H1 (cell line): ENCODE measurements around the gene ARSB. TPM values are rescaled to one million over a fixed set of nuclear protein-coding genes. Genes with fewer than 3 reads are reported as not detected.

ENCODE experiments used
- CTCF ChIA-PET: fragments of 300-600 bp; sonication (Branson Sonifier 250); formaldehyde crosslinking; loops from one replicate; lab custom pipeline; 2021; ENCODE audit not compliant: partially characterized antibody; lab: Charles Lee
- POLR2A ChIA-PET: fragments of 300-600 bp; sonication (Branson Sonifier 250); formaldehyde crosslinking; loops from one replicate; lab custom pipeline; 2021; ENCODE audit warnings: inconsistent platforms; ENCODE audit not compliant: partially characterized antibody; lab: Charles Lee
- DNase-seq, 2 experiments: peaks; one replicate each; pipeline versions ENCODE4 v3.0.0 to v3.0.0-alpha.2; 2010 to 2022; ENCODE audit warnings: low spot score in 2 of 2, low read depth in 1 of 2, mixed read lengths in 1 of 2
- FAIRE-seq: peaks from 2 replicates; lab custom pipeline; 2011; peaks lifted over from hg19 to GRCh38; lab: Jason Lieb, UNC
- H2AFZ ChIP-seq: 2 replicates; pipeline ENCODE4 v1.8.1; 2012; ENCODE audit warnings: low read length, inconsistent platforms
- H2AK5ac ChIP-seq: 2 replicates; pipeline ENCODE4 v1.6.1; 2013; ENCODE audit warnings: low read depth, low read length
- H2BK120ac ChIP-seq: replicated peaks from 2 replicates; pipeline ENCODE3; 2013; ENCODE audit warnings: low read depth, low read length, inconsistent platforms
- H2BK12ac ChIP-seq: 2 replicates; pipeline ENCODE4 v1.6.1; 2013; ENCODE audit warnings: low read depth, low read length
- H2BK15ac ChIP-seq: 2 replicates; pipeline ENCODE4 v1.6.1; 2013; ENCODE audit warnings: low read length
- H2BK20ac ChIP-seq: 2 replicates; pipeline ENCODE4 v1.6.1; 2013; ENCODE audit warnings: low read length
- H2BK5ac ChIP-seq: 2 replicates; pipeline ENCODE4 v1.6.1; 2013; ENCODE audit warnings: low read depth, low read length
- H3K14ac ChIP-seq: 2 replicates; pipeline ENCODE4 v1.6.1; 2013; ENCODE audit warnings: inconsistent platforms; ENCODE audit not compliant: insufficient read length
- H3K18ac ChIP-seq: 2 replicates; pipeline ENCODE4 v1.6.1; 2013; ENCODE audit warnings: low read length; ENCODE audit errors: extremely low read depth
- H3K23ac ChIP-seq: 2 replicates; pipeline ENCODE4 v1.6.1; 2013; ENCODE audit warnings: inconsistent platforms; ENCODE audit not compliant: insufficient read length
- H3K23me2 ChIP-seq: 2 replicates; pipeline ENCODE4 v1.6.1; 2013; ENCODE audit warnings: low read depth, low read length
- H3K27ac ChIP-seq: 2 replicates; pipeline ENCODE4 v1.6.1; 2011; ENCODE audit warnings: low read depth, low read length, inconsistent platforms
- H3K27me3 ChIP-seq, 4 experiments: replicated peaks in 1 of 4; 1 replicate in 1 of 4; 2 replicates in 3 of 4; pipeline versions ENCODE4 v1.6.1 to v1.8.1; 2011 to 2013; ENCODE audit warnings: low read length in 3 of 4, mild to moderate bottlenecking in 3 of 4, inconsistent platforms in 2 of 4, mixed read lengths in 2 of 4, moderate library complexity in 1 of 4; ENCODE audit not compliant: control insufficient read depth in 3 of 4, insufficient read depth in 3 of 4; ENCODE audit errors: extremely low read depth in 1 of 4
- H3K36me3 ChIP-seq, 4 experiments: 2 replicates each; pipeline versions ENCODE4 v1.6.1 to v1.8.1; 2011 to 2013; ENCODE audit warnings: mild to moderate bottlenecking in 4 of 4, low read length in 3 of 4, moderate library complexity in 2 of 4, control low read depth in 1 of 4, inconsistent platforms in 1 of 4; ENCODE audit not compliant: insufficient read depth in 4 of 4, control insufficient read depth in 2 of 4
- H3K4ac ChIP-seq: replicated peaks from 2 replicates; pipeline ENCODE3; 2013; ENCODE audit warnings: low read length, low read depth, mixed read lengths, inconsistent platforms; ENCODE audit not compliant: insufficient read length
- H3K4me1 ChIP-seq, 4 experiments: replicated peaks in 1 of 4; 1 replicate in 1 of 4; 2 replicates in 3 of 4; pipeline versions ENCODE4 v1.6.1 to v1.8.1; 2011 to 2013; ENCODE audit warnings: low read length in 3 of 4, inconsistent platforms in 2 of 4, mixed read lengths in 1 of 4; ENCODE audit not compliant: insufficient read depth in 4 of 4, control insufficient read depth in 3 of 4
- H3K4me2 ChIP-seq, 2 experiments: 2 replicates each; pipeline versions ENCODE4 v1.6.1 to v1.8.1; 2011 to 2013; ENCODE audit warnings: low read depth in 2 of 2, low read length in 2 of 2, control low read depth in 1 of 2, inconsistent platforms in 1 of 2, mild to moderate bottlenecking in 1 of 2; ENCODE audit not compliant: insufficient read depth in 1 of 2
- H3K4me3 ChIP-seq, 4 experiments: fragments of 200-600, 300-600 bp in 1 of 4; sonication (generic), shearing (Covaris generic), sonication (Bioruptor Twin) in 1 of 4; 2 replicates each; pipeline versions ENCODE4 v1.5.1 to v1.8.1; 2011 to 2016; ENCODE audit warnings: low read length in 4 of 4, low read depth in 3 of 4, control low read depth in 2 of 4, inconsistent platforms in 2 of 4, mild to moderate bottlenecking in 2 of 4, mixed read lengths in 1 of 4, moderate library complexity in 1 of 4; ENCODE audit not compliant: insufficient read depth in 2 of 4; ENCODE audit errors: extremely low read depth in 1 of 4
- H3K56ac ChIP-seq: replicated peaks from 2 replicates; pipeline ENCODE3; 2013; ENCODE audit warnings: low read depth, mild to moderate bottlenecking, mixed read lengths, low read length, inconsistent platforms; ENCODE audit not compliant: insufficient read length
- H3K79me1 ChIP-seq: 2 replicates; pipeline ENCODE4 v1.6.1; 2013; ENCODE audit warnings: low read depth, low read length, control low read depth
- H3K79me2 ChIP-seq, 2 experiments: 2 replicates each; pipeline versions ENCODE4 v1.6.1 to v1.8.1; 2012 to 2013; ENCODE audit warnings: low read length in 2 of 2, mild to moderate bottlenecking in 2 of 2, inconsistent platforms in 1 of 2; ENCODE audit not compliant: insufficient read depth in 2 of 2, control insufficient read depth in 1 of 2
- H3K9ac ChIP-seq, 4 experiments: replicated peaks in 1 of 4; 1 replicate in 1 of 4; 2 replicates in 3 of 4; pipeline versions ENCODE4 v1.6.1 to v1.8.1; 2011 to 2013; ENCODE audit warnings: low read depth in 3 of 4, low read length in 3 of 4, control low read depth in 2 of 4, mild to moderate bottlenecking in 2 of 4, moderate library complexity in 2 of 4, inconsistent platforms in 1 of 4; ENCODE audit errors: extremely low read depth in 1 of 4
- H3K9me3 ChIP-seq, 2 experiments: 2 replicates each; pipeline versions ENCODE4 v1.6.1 to v1.8.1; 2012 to 2013; ENCODE audit warnings: mild to moderate bottlenecking in 2 of 2, moderate library complexity in 2 of 2, control low read depth in 1 of 2, inconsistent platforms in 1 of 2, low read depth in 1 of 2, low read length in 1 of 2, mixed read lengths in 1 of 2; ENCODE audit not compliant: insufficient read depth in 2 of 2
- H4K20me1 ChIP-seq, 2 experiments: replicated peaks in 1 of 2; 2 replicates each; pipeline versions ENCODE3 to v1.8.1; 2011 to 2013; ENCODE audit warnings: inconsistent platforms in 2 of 2, low read length in 2 of 2, mild to moderate bottlenecking in 1 of 2; ENCODE audit not compliant: insufficient read depth in 2 of 2, control insufficient read depth in 1 of 2
- H4K5ac ChIP-seq: 2 replicates; pipeline ENCODE4 v1.6.1; 2013; ENCODE audit warnings: low read length, low read depth, mixed read lengths, inconsistent platforms; ENCODE audit not compliant: insufficient read length
- H4K8ac ChIP-seq: 2 replicates; pipeline ENCODE4 v1.8.0; 2013; ENCODE audit warnings: mild to moderate bottlenecking, moderate library complexity, low read length, inconsistent platforms; ENCODE audit not compliant: insufficient read depth; ENCODE audit errors: extremely low read depth
- H4K91ac ChIP-seq: replicated peaks from 2 replicates; pipeline ENCODE3; 2013; ENCODE audit warnings: low read length, mixed read lengths, inconsistent platforms; ENCODE audit not compliant: insufficient read length
- CBX5 ChIP-seq: fragments of 300-800, 300-1000 bp; sonication (generic); IDR thresholded peaks from 2 replicates; pipeline ENCODE4 v1.7.1; 2016; ENCODE audit warnings: antibody characterized with exemption, low read length, low read depth
- KDM1A ChIP-seq: fragments of 200-600, 300-600 bp; sonication (generic); IDR thresholded peaks from 2 replicates; pipeline ENCODE4 v1.7.1; 2016; ENCODE audit warnings: mild to moderate bottlenecking, low read length, borderline replicate concordance
- RAD21 ChIP-seq, 2 experiments: IDR thresholded peaks in 1 of 2; conservative IDR thresholded peaks in 1 of 2; 2 replicates each; pipeline ENCODE4 v1.6.1; 2011; ENCODE audit warnings: low read depth in 2 of 2, low read length in 2 of 2, improper control_type of control experiment in 1 of 2, inconsistent platforms in 1 of 2, mild to moderate bottlenecking in 1 of 2, moderate library complexity in 1 of 2
- TEAD4 ChIP-seq: IDR thresholded peaks from 2 replicates; pipeline ENCODE4 v1.6.1; 2012; ENCODE audit warnings: low read depth, low read length, inconsistent platforms, mixed read lengths
- WGBS, 2 experiments: shearing (Covaris generic) in 1 of 2; methylation state at CpG; one replicate each; pipeline versions ENCODE4 v1.1.6 to v1.1.7; 2013 to 2015; ENCODE audit warnings: low lambda C conversion rate in 2 of 2, mixed read lengths in 2 of 2, inconsistent platforms in 1 of 2, low coverage in 1 of 2, missing lambda C conversion rate in 1 of 2; ENCODE audit not compliant: insufficient replicate concordance in 2 of 2, insufficient coverage in 1 of 2, insufficient read length in 1 of 2; ENCODE audit errors: extremely low coverage in 1 of 2, missing lambda C conversion rate in 1 of 2; 5-methylcytosine and 5-hydroxymethylcytosine counted together
- polyA plus RNA-seq, 7 experiments: library from polyadenylated mRNA; depleted of rRNA in 3 of 7; stranded (reverse) in 5 of 7; unstranded in 2 of 7; fragments of >200 nt in 5 of 7; fragments of 200-250 nt in 2 of 7; gene quantifications; 1 replicate in 5 of 7; 2 replicates in 1 of 7; 4 replicates in 1 of 7; pipeline versions ENCODE4 v1.2.1 to v1.2.3, GENCODE V29; 2011 to 2013; ENCODE audit warnings: missing spikeins in 2 of 7, mixed read lengths in 2 of 7
- total RNA-seq: library from RNA; stranded (reverse); fragmentation: NEBNext Ultra II Directional; extraction: Animal tissue kit (Norgen Biotek cat#: 25700); gene quantifications from 2 replicates; pipeline ENCODE4 v1.2.1, GENCODE V29; 2021
- TF ChIP-seq, protein P1 (sequence below): IDR thresholded peaks from 2 replicates; pipeline ENCODE4 v1.6.1; 2012; ENCODE audit warnings: inconsistent platforms
- TF ChIP-seq, protein P2 (sequence below), 3 experiments: IDR thresholded peaks; 1 replicate in 2 of 3; 2 replicates in 1 of 3; pipeline versions ENCODE4 v1.5.1 to v1.6.1; 2011; ENCODE audit warnings: low read length in 3 of 3, mild to moderate bottlenecking in 3 of 3, inconsistent platforms in 2 of 3, low read depth in 1 of 3, moderate library complexity in 1 of 3; ENCODE audit not compliant: insufficient read depth in 1 of 3; ENCODE audit errors: control extremely low read depth in 1 of 3

ARSB gene
- total and polyA plus RNA-seq, 2 of the 8 experiments (the other 6 are each of a cell fraction or from before 2014, with no cell fraction given): 6.4 to 13.9 TPM

DNA sequence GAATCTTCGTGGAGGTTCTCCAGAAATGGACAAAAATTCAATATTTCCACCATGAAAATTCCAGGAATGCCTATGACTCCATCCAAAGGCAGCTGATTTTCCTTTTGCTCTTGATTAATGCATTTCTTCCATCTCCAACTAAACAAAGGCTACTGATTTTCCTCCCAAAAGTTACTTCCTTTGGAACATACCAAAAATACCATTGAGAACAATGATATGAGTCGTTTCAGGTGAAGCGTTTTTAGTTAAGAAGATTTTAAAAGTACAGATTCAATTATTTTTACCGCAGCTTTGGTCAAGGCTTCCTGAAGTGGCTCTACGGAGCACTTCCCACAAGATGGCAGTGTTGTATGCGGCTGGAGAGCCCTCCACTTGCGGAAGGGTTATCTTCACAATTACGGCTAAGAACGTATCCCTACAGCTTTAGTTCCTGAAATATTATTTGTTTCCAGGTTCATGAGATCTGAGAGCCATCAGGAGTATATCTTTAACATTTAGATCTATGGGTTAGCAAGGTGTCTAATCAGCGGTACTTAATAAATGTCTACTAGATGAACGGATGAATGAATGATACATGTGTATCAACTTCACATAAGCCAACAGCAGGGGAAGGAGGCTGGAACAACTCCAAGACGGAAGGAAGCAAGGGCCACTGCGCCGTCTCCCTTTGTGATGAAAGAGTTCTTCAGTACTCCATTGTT is 35.9 kb upstream of the ARSB start:
- Histone ChIP-seq H3K79me1 (no peaks in the 10 kb centered on the region), H3K27ac (no peak overlapping the region), H2BK20ac (no peak overlapping the region), H4K20me1 (no peaks in the 10 kb centered on the region), H3K23me2 (no peaks in the 10 kb centered on the region), H4K5ac (no peak overlapping the region), H2AFZ (peak overlapping the region; percentile 98), H2BK120ac (no peak overlapping the region), H4K91ac (no peak overlapping the region), H3K4ac (no peak overlapping the region), H3K18ac (no peak overlapping the region), H3K36me3 (no peaks in the 10 kb centered on the region), H3K9ac (no peak overlapping the region), H3K23ac (no peak overlapping the region), H2BK12ac (no peak overlapping the region), H2BK5ac (no peak overlapping the region), H3K4me3 (peak overlapping the region in 1 of 4 experiments; percentile 42; a peak in 1 of 8 replicates), H3K56ac (no peak overlapping the region), H3K4me1 (peaks cover 3 to 14% (median 6%) of the 10 kb centered on the region in 4 experiments; a peak in 5 of 7 replicates), H2AK5ac (no peak overlapping the region), H3K9me3 (no peaks in the 10 kb centered on the region), H2BK15ac (no peak overlapping the region), H3K79me2 (no peaks in the 10 kb centered on the region), H3K27me3 (no peaks in the 10 kb centered on the region), H4K8ac (no peak overlapping the region), H3K14ac (no peak overlapping the region), H3K4me2 (0 out of 4 replicates have a peak overlapping the region, but pooled peaks of 1 of the 2 experiments have one; percentile 16)
- peak; percentile 33 to 61 for DNase-seq
- POLR2A ChIA-PET: interaction anchor here (0.6 to 1.3 kb wide), 3 partner anchors 109 to 1810 kb away, joined by 3 read pairs; no protein-coding TSS in a partner anchor
- FAIRE-seq: peak; percentile 92
- CTCF ChIA-PET: interaction anchor here (0.5 to 13.1 kb wide), 47 partner anchors 8 to 903 kb away, joined by 3 to 243 read pairs (median 4); no protein-coding TSS in a partner anchor
- 30% methylated on average over 14 of the region's 14 CpGs; no CpG with 5 or more reads in 1 of the 2 experiments for WGBS, 2 experiments
- TF ChIP-seq KDM1A: no peak
- TF ChIP-seq, protein P1, sequence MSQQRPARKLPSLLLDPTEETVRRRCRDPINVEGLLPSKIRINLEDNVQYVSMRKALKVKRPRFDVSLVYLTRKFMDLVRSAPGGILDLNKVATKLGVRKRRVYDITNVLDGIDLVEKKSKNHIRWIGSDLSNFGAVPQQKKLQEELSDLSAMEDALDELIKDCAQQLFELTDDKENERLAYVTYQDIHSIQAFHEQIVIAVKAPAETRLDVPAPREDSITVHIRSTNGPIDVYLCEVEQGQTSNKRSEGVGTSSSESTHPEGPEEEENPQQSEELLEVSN: no peak
- peak; percentile 89 to 90 for TF ChIP-seq RAD21 (IDR thresholded peaks at IDR 0.05 in 1 of 2, conservative IDR thresholded peaks at IDR 0.05 in 1 of 2; ENCODE audit: low read depth in 2 of 2, low read length in 2 of 2)
- TF ChIP-seq CBX5: no peak
- no peak for TF ChIP-seq TEAD4
- TF ChIP-seq, protein P2, sequence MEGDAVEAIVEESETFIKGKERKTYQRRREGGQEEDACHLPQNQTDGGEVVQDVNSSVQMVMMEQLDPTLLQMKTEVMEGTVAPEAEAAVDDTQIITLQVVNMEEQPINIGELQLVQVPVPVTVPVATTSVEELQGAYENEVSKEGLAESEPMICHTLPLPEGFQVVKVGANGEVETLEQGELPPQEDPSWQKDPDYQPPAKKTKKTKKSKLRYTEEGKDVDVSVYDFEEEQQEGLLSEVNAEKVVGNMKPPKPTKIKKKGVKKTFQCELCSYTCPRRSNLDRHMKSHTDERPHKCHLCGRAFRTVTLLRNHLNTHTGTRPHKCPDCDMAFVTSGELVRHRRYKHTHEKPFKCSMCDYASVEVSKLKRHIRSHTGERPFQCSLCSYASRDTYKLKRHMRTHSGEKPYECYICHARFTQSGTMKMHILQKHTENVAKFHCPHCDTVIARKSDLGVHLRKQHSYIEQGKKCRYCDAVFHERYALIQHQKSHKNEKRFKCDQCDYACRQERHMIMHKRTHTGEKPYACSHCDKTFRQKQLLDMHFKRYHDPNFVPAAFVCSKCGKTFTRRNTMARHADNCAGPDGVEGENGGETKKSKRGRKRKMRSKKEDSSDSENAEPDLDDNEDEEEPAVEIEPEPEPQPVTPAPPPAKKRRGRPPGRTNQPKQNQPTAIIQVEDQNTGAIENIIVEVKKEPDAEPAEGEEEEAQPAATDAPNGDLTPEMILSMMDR (IDR thresholded peaks at IDR 0.05; ENCODE audit: control extremely low read depth in 1 of 3, insufficient read depth in 1 of 3, low read depth in 1 of 3, low read length in 3 of 3): peak; percentile 70 to 80 (median 80)
